CD4-positive, alpha-beta T cell treated with Interleukin-21 for 1 hour (primary cell): ENCODE measurements around the gene COL20A1.

ENCODE experiments used
- DNase-seq: peaks from one replicate; pipeline ENCODE4 v3.0.0-alpha.2; 2020

Gene COL20A1

GRCh38 chr20:63380346-63380870 lies 87.4 kb downstream of the COL20A1 start:
- DNase-seq = no peak

- peak; percentile 17 for DNase-seq
These were observed 88.9 kb downstream of the COL20A1 start for GRCh38 chr20:63381781-63382431.

- no peak for DNase-seq
These were observed 89.7 kb downstream of the COL20A1 start for GRCh38 chr20:63382551-63383300.

- DNase-seq = no peak
These were observed 90.6 kb downstream of the COL20A1 start for GRCh38 chr20:63383556-63383955.

GRCh38 chr20:63384336-63384735 lies 91.3 kb downstream of the COL20A1 start:
- no peak for DNase-seq
